MM.1S (cell line): ENCODE results near the gene SREBF1.
A peak's percentile ranks its signal among the peaks of the same experiment; 100 is the strongest.

Experiments used
- DNase-seq: peaks from one replicate; pipeline ENCODE4 v3.0.0-alpha.2; 2015
- H2AFZ ChIP-seq: fragments of 300-600 bp; sonication (generic); 2 replicates; pipeline ENCODE4 v1.6.0; 2016; ENCODE audit warnings: antibody characterized with exemption, low read length
- H3F3A ChIP-seq: fragments of 300-600 bp; sonication (generic); 2 replicates; pipeline ENCODE4 v1.6.1; 2016; ENCODE audit warnings: mild to moderate bottlenecking, antibody characterized with exemption, low read length, moderate library complexity, mixed read lengths; ENCODE audit not compliant: insufficient read depth
- H3K27ac ChIP-seq: fragments of 300-600 bp; sonication (generic); 2 replicates; pipeline ENCODE4 v1.5.1; 2016; ENCODE audit warnings: mild to moderate bottlenecking, low read length
- H3K27me3 ChIP-seq: fragments of 300-600 bp; sonication (generic); replicated peaks from 2 replicates; pipeline ENCODE4 v1.6.0; 2016; ENCODE audit warnings: low read length; ENCODE audit not compliant: insufficient read depth
- H3K36me3 ChIP-seq: fragments of 300-600 bp; sonication (generic); replicated peaks from 2 replicates; pipeline ENCODE4 v1.6.1; 2016; ENCODE audit warnings: mild to moderate bottlenecking, low read length, mixed read lengths; ENCODE audit not compliant: insufficient read depth
- H3K4me1 ChIP-seq: fragments of 300-600 bp; sonication (generic); 2 replicates; pipeline ENCODE4 v1.6.1; 2016; ENCODE audit warnings: low read length, mixed read lengths
- H3K4me2 ChIP-seq: fragments of 300-600 bp; sonication (generic); 2 replicates; pipeline ENCODE4 v1.6.0; 2016; ENCODE audit warnings: low read depth, low read length
- H3K4me3 ChIP-seq: fragments of 300-600 bp; sonication (generic); 2 replicates; pipeline ENCODE4 v1.5.1; 2016; ENCODE audit warnings: low read length, mixed read lengths
- H3K79me2 ChIP-seq: fragments of 300-600 bp; sonication (generic); 2 replicates; pipeline ENCODE4 v1.6.1; 2016; ENCODE audit warnings: mixed run types, low read length, mixed read lengths
- H3K9ac ChIP-seq: fragments of 300-600 bp; sonication (generic); 2 replicates; pipeline ENCODE4 v1.6.1; 2016; ENCODE audit warnings: low read length, mixed read lengths
- H3K9me2 ChIP-seq: fragments of 300-600 bp; sonication (generic); replicated peaks from 2 replicates; pipeline ENCODE4 v1.6.1; 2016; ENCODE audit warnings: mild to moderate bottlenecking, low read length, mixed read lengths; ENCODE audit not compliant: insufficient read depth
- H3K9me3 ChIP-seq: fragments of 300-600 bp; sonication (generic); replicated peaks from 2 replicates; pipeline ENCODE4 v1.6.1; 2016; ENCODE audit warnings: mild to moderate bottlenecking, low read length, mixed read lengths; ENCODE audit not compliant: insufficient read depth
- H4K20me1 ChIP-seq: fragments of 300-600 bp; sonication (generic); 2 replicates; pipeline ENCODE4 v1.6.1; 2016; ENCODE audit warnings: mild to moderate bottlenecking, low read length, moderate library complexity, mixed read lengths; ENCODE audit not compliant: insufficient read depth
- CTCF ChIP-seq: fragments of 300-600 bp; sonication (generic); IDR thresholded peaks from 2 replicates; pipeline ENCODE4 v1.5.1; 2016; ENCODE audit warnings: antibody characterized with exemption, low read length, mixed read lengths
- EZH2 ChIP-seq: fragments of 300-600 bp; sonication (generic); optimal IDR thresholded peaks from 2 replicates; pipeline ENCODE3; 2017; ENCODE audit warnings: low read depth, mild to moderate bottlenecking, antibody characterized with exemption, low read length, mixed read lengths
- EZH2phosphoT487 ChIP-seq: fragments of 300-600 bp; sonication (generic); IDR thresholded peaks from 2 replicates; pipeline ENCODE4 v1.6.1; 2018; ENCODE audit warnings: antibody characterized with exemption, low read length

Gene SREBF1

GRCh38 chr17:17865035-17865434, 28.2 kb upstream of the SREBF1 start:
- Histone ChIP-seq H3F3A (no peaks in the 10 kb centered on the region), H2AFZ (no peak overlapping the region), H3K27ac (no peak overlapping the region), H4K20me1 (no peaks in the 10 kb centered on the region), H3K9me3 (no peaks in the 10 kb centered on the region), H3K9ac (no peak overlapping the region), H3K79me2 (no peaks in the 10 kb centered on the region), H3K4me3 (no peak overlapping the region), H3K4me1 (no peaks in the 10 kb centered on the region), H3K36me3 (no peaks in the 10 kb centered on the region), H3K27me3 (no peaks in the 10 kb centered on the region), H3K4me2 (no peak overlapping the region), H3K9me2 (no peaks in the 10 kb centered on the region)
- no peak for TF ChIP-seq EZH2phosphoT487
- TF ChIP-seq CTCF = no peak
- TF ChIP-seq EZH2 = no peak
- no peak for DNase-seq

GRCh38 chr17:17860766-17861107, 24.0 kb upstream of the SREBF1 start:
- no peak overlapping the region for H3K4me3 ChIP-seq
- H3K4me1 ChIP-seq = no peaks in the 10 kb centered on the region
- no peaks in the 10 kb centered on the region for H3K27me3 ChIP-seq
- no peaks in the 10 kb centered on the region for H3K79me2 ChIP-seq
- no peaks in the 10 kb centered on the region for H4K20me1 ChIP-seq
- H3K9me3 ChIP-seq = no peaks in the 10 kb centered on the region
- H2AFZ ChIP-seq = no peak overlapping the region
- no peak for TF ChIP-seq CTCF
- TF ChIP-seq EZH2phosphoT487 = no peak
- TF ChIP-seq EZH2 = no peak
- no peaks in the 10 kb centered on the region for H3F3A ChIP-seq
- no peak for DNase-seq
- no peak overlapping the region for H3K4me2 ChIP-seq
- no peak overlapping the region for H3K9ac ChIP-seq
- no peaks in the 10 kb centered on the region for H3K36me3 ChIP-seq
- H3K27ac ChIP-seq = no peak overlapping the region
- no peaks in the 10 kb centered on the region for H3K9me2 ChIP-seq

GRCh38 chr17:17859909-17860765, 23.4 kb upstream of the SREBF1 start:
- H4K20me1 ChIP-seq = no peaks in the 10 kb centered on the region
- H3K9me2 ChIP-seq = no peaks in the 10 kb centered on the region
- DNase-seq = peak; percentile 55
- no peak overlapping the region for H2AFZ ChIP-seq
- H3K79me2 ChIP-seq = no peaks in the 10 kb centered on the region
- no peak overlapping the region for H3K9ac ChIP-seq
- no peak overlapping the region for H3K27ac ChIP-seq
- no peaks in the 10 kb centered on the region for H3K4me1 ChIP-seq
- no peak overlapping the region for H3K4me3 ChIP-seq
- no peaks in the 10 kb centered on the region for H3K27me3 ChIP-seq
- H3K9me3 ChIP-seq = no peaks in the 10 kb centered on the region
- no peaks in the 10 kb centered on the region for H3F3A ChIP-seq
- H3K4me2 ChIP-seq = no peak overlapping the region
- no peaks in the 10 kb centered on the region for H3K36me3 ChIP-seq
- TF ChIP-seq CTCF (peak; percentile 97), EZH2phosphoT487 (no peak)
